Measurements from ENCODE around the gene DCTN3. TPM values are rescaled to one million over a fixed set of nuclear protein-coding genes. Genes with fewer than 3 reads are reported as not detected.

The DCTN3 gene
- total and polyA plus RNA-seq, 2 experiments from 2014 or later, result 12.9 to 17.9 TPM

DNA sequence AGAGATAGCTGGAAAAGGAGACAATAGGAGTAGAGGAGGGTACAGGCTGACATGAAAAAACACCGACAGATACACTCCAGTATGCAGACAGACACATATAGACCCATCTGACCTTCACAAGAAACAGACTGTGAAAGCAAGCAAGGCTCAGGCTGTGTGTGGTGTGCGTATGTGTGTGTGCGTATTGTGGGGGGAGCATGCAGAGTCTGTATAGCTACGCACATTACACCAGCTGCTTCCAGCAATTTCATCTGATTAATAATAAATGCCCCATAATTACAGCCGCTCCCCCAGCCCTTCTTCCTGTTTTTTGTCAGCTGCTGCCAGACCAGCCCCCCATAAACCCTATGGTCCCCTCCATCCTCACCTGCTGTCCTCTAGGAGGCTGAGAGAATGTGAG lies 37.5 kb downstream of the DCTN3 start (continued):
- TF ChIP-seq ZNF462 (CRISPR knock-in tag; IDR thresholded peaks at IDR 0.05), result no peak
- no peak for TF ChIP-seq EZH2 (IDR thresholded peaks at IDR 0.05; ENCODE audit: low read depth, unreplicated experiment)

DNA sequence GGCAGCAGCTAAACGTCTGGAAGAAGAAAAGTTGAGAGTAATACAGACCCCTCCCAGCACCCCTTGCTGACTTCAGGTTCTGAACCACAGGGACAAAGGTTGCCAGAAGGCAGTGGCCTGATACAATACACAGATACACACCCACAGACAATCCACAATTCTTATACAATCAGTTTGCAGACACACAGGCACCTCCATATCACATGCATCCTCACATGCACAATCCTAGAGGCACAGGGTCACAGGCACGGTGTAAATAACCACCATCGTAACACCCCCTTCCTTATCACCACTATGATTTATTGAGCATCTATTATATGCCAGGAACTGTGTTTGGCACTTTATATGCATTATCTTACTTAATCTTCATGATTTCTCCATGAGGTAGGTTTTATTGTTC lies 39.0 kb downstream of the DCTN3 start:
- Histone ChIP-seq H3K79me2 (replicated peaks; ENCODE audit: insufficient read depth) (no peaks in the 10 kb centered on the region), H3F3A (replicated peaks; ENCODE audit: low read depth) (peaks cover 9% of the 10 kb centered on the region; the same call in 1 of the 2 replicates), H3K36me3 (ENCODE audit: insufficient read depth) (no peaks in the 10 kb centered on the region), H3K4me2 (no peak overlapping the region), H3K9me2 (ENCODE audit: insufficient read depth) (no peaks in the 10 kb centered on the region), H3K27me3 (ENCODE audit: insufficient read depth) (peaks cover 98% of the 10 kb centered on the region), H3K4me3 (no peak overlapping the region), H3K4me1 (ENCODE audit: insufficient read depth) (peaks cover 47% of the 10 kb centered on the region), H2AFZ (no peak overlapping the region), H4K20me1 (replicated peaks; ENCODE audit: insufficient read depth) (peaks cover 7% of the 10 kb centered on the region; the same call in 1 of the 2 replicates), H3K27ac (ENCODE audit: low read depth) (no peak overlapping the region)
- ATAC-seq, result no peak
- Mint-ChIP-seq H3K36me3 (ENCODE audit: low read depth) (no peaks in the 10 kb centered on the region), H3K27ac (no peak overlapping the region), H3K4me1 (peaks cover 46% of the 10 kb centered on the region), H3K9me3 (no peaks in the 10 kb centered on the region), H3K4me3 (no peak overlapping the region), H3K27me3 (ENCODE audit: insufficient read depth, low read depth, poor library complexity) (peaks cover 73% of the 10 kb centered on the region)
- TF ChIP-seq ZNF331 (CRISPR knock-in tag; IDR thresholded peaks at IDR 0.05; ENCODE audit: low read depth) (no peak), JUNB (IDR thresholded peaks at IDR 0.05; ENCODE audit: unreplicated experiment) (no peak), EZH2 (IDR thresholded peaks at IDR 0.05; ENCODE audit: low read depth, unreplicated experiment) (no peak), EZH2phosphoT487 (IDR thresholded peaks at IDR 0.05; ENCODE audit: unreplicated experiment) (no peak), CTCF (conservative IDR thresholded peaks at IDR 0.05; ENCODE audit: low read depth in 2 of 2) (no peak), ZNF114 (CRISPR knock-in tag; IDR thresholded peaks at IDR 0.05) (no peak)
- DNase-seq (ENCODE audit: low spot score), result no peak

Measured in GM23338 (cell line).